SIG-M5 treated with dmso at 0.1 percent for 504 hours (cell line): Measurements from ENCODE around the gene SELENOI.
"Not testable (repeated sequence)": the region's sequence is repeated elsewhere in the genome, so short reads cannot be mapped to it uniquely, and the experiment has no call there.

Source experiments
- DNase-seq: peaks from one replicate; lab custom pipeline; 2025; ENCODE audit not compliant: unreplicated experiment; lab: John Stamatoyannopoulos, UW

The SELENOI gene

GRCh38 chr2:26345545-26346453 lies at the start of gene SELENOI:
TSS of gene SELENOI (plus strand) at chr2:26346143. CDS start at chr2:26346233, 90 bp downstream.
- DNase-seq: peak; percentile 99

- DNase-seq: no peak
Observed at GRCh38 chr2:26297061-26297460, 48.9 kb upstream of the SELENOI start.

- DNase-seq: no peak
Observed at GRCh38 chr2:26298286-26298637, 47.7 kb upstream of the SELENOI start.

- no peak for DNase-seq
Observed at GRCh38 chr2:26298638-26299393, 47.1 kb upstream of the SELENOI start.

DNA sequence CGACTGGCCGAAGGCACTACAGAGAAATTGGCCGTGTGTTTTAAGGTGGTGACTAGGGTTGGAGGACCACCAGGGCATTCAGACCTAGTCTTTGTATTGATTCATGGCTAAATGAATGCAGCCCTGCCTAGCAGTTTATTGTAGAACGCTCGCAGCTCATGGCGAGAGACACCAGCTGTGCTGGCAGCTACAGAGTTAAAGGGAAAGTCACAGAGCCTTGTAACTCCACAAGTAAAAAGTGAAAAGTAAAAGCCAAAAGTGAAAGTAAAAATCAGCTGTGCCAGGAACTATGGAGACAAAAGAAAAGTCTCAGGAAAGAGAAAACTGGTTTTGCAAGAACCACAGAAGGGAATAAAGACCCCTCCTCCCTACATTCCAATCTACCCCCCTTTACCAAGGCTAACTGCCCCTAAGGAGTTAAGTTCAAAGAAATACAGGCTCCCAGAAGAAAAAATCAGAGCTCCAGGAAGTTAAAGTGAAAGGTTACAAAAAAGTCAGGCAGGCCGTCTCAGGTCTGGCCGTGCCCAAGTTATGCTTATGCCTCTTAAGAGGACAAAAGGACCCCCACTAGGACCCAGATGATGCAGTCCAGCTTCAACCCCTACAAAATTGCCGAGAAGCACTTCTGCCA lies 46.4 kb upstream of the SELENOI start:
- DNase-seq: peak; percentile 43

DNA sequence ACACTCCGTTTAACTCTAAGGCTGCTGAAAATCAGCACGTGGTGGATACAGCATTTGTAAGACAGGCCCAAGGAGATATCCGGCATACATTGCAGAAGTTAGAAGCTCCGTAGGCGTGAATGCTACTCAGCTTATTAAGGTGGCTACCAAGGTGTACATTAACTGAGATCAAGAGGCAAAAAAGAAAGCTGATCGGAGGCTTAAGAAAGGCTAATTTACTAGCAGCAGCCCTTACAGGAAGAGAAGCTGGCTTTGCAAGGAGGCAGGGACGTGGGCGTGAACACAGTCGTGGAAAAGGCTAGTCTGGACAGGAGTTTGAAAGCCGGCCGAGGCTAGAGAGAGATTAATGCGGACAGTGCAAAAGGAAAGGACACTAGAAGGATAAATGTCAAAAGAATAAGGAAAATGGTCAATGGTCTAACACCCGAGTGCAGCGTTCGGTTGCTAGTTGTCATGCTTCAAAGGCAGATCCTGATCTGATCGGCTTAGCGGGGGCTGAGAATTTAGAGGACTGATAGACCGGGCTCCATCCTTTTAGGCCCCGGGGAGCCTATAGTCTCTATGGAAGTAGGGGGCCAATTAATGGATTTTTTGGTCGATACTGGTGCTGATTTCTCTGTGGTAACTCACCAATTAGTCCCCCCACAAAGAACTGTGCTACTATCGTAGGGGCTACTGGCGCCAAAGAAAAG lies 45.6 kb upstream of the SELENOI start:
- no peak for DNase-seq

DNA sequence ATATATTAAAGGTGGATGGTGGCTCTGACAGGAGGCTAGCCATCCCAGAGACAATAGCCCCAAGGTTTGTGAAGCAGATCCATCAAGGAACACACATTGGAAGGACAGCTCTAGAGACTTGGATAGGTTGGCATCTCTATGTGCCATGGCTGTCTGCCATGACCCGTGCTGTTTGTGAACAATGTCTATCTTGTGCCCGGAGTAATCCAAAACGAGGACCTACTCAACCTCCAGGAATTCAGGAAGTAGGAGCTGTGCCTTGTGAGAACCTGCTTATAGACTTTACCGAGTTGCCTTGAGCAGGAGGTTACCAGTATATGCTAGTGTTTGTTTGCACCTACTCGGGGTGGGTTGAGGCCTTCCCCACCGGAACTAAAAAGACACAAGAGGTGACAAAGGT lies 43.1 kb upstream of the SELENOI start:
- no peak for DNase-seq

- not testable (repeated sequence) for DNase-seq
Observed at GRCh38 chr2:26305094-26305493, 40.8 kb upstream of the SELENOI start.

GRCh38 chr2:26305540-26305939 lies 40.4 kb upstream of the SELENOI start:
- no peak for DNase-seq

- DNase-seq: no peak
Observed at GRCh38 chr2:26309921-26310320, 36.0 kb upstream of the SELENOI start.

GRCh38 chr2:26312471-26312870 lies 33.5 kb upstream of the SELENOI start:
- no peak for DNase-seq

DNA sequence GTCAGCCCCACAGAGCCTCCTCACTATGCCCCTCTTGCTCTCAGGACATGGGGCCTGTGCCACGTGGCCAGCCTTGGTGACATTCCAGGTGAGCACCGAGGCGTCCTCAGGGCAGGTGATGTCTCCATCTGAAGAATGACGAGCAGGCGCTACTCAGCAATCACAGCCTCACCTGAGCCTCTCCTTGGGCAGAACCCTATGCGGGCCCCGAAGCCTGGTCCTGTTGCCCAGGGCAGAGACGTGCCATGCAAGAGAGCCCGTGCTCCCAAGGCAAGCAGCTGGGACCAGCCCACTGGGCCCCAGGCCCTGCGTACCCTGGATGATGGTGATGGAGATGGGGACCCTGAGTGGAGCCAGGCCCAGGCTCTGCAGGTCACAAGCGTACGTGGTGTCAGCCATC lies 32.5 kb upstream of the SELENOI start:
- DNase-seq: no peak

DNA sequence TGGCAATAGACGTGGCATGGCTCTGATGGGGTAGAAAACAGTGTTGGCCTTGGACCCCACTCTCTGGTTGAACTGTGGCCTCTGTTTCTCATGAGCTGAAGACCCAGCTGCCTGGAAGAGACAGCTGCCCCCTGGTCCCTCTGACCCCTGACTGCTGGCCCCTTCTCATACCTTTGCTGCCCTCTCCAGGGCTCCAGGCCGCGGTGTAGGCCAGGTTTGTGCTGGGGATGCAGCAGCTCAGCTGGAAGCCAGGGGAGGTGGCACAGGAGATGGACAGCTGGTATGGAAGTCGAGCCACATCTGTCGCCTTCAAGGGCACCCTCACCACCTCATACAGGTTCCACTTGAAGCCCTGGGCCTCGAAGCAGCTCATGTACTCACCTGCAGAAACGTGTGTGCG lies 31.7 kb upstream of the SELENOI start:
- no peak for DNase-seq

DNA sequence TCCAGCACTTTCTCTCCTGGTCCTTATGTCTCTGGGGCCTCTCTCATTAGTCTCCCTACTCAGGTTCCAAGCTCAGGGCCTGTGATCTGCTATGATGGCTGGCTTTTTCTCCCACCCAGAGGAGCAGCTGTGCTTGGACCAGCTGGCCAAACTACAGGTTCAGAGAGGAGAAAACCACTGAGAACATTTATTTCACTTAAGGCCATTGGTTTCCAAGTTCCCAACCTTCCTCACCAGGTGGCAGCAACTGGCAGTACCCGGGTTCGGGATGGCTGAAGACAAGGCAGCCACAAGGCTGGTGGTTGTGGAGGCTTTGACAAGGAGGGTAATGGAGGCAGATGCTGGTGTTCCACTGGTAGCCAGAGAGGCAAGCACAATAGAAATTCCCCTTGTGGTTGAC lies 29.9 kb upstream of the SELENOI start:
- DNase-seq: no peak

GRCh38 chr2:26316845-26317244 lies 29.1 kb upstream of the SELENOI start:
- DNase-seq: no peak

- no peak for DNase-seq
Observed at GRCh38 chr2:26317377-26318105, 28.4 kb upstream of the SELENOI start.

GRCh38 chr2:26318950-26319349 lies 27.0 kb upstream of the SELENOI start:
- no peak for DNase-seq

- DNase-seq: not testable (repeated sequence)
Observed at GRCh38 chr2:26324479-26324878, 21.5 kb upstream of the SELENOI start.

DNA sequence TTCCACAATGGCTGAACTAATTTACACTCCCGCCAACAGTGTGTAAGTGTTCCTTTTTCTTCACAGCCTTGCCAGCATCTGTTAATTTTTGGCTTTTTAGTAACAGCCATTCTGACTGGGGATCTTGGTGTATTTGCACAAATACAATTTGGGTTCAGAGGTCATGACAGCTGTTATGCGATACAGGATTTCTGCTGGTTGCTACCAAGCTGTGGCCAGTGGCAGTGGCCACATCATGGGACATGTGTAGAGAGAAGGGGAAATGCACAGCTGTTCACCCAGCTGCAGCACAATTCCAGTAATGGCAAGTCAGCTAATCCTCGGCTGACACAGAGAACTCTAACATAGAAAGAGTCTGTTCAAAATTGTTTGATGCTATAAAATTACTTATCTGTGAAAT lies 21.0 kb upstream of the SELENOI start:
- DNase-seq: no peak

DNA sequence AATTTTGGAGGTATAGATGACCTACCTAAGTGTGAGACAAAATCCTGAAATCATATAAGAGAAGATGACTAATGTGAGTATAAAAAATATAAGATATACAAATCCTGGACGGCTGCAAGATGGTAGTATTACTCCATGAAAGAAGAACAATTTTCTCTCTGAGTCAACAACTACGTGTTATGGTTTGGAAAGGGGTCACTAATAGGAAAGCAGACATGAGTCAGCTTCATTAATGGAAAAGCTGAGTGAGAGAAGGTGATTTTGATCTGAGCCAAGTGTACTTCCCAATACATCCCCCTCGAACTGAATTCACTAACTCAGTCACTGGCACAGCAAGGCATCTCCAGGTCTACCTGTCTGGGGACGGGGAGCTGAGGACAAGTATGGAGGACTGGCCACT lies 20.1 kb upstream of the SELENOI start:
- DNase-seq: no peak

- no peak for DNase-seq
Observed at GRCh38 chr2:26326514-26326913, 19.4 kb upstream of the SELENOI start.
